ENCODE measurements around the gene POM121C.
"Not testable (repeated sequence)": the region's sequence is repeated elsewhere in the genome, so short reads cannot be mapped to it uniquely, and the experiment has no call there.

The POM121C gene

GRCh38 chr7:75485979-75486643, at the start of gene POM121C:
POM121C (minus strand) TSS chr7:75486299; CDS start chr7:75441496, 44,803 bp downstream.
- DNase-seq, result peak; percentile 95

- no peak for DNase-seq
These were observed 48.7 kb upstream of the POM121C start for GRCh38 chr7:75534727-75535307.

GRCh38 chr7:75533926-75534325, 47.8 kb upstream of the POM121C start:
- no peak for DNase-seq

GRCh38 chr7:75532639-75533038, 46.5 kb upstream of the POM121C start:
- DNase-seq, result no peak

GRCh38 chr7:75531359-75531821, 45.3 kb upstream of the POM121C start:
- no peak for DNase-seq

- DNase-seq, result peak; percentile 31
These were observed 41.2 kb upstream of the POM121C start for GRCh38 chr7:75527224-75527722.

- not testable (repeated sequence) for DNase-seq
These were observed 35.6 kb upstream of the POM121C start for GRCh38 chr7:75521727-75522126.

GRCh38 chr7:75518842-75519241, 32.7 kb upstream of the POM121C start:
- not testable (repeated sequence) for DNase-seq

GRCh38 chr7:75509033-75509432, 22.9 kb upstream of the POM121C start:
- DNase-seq, result not testable (repeated sequence)

- not testable (repeated sequence) for DNase-seq
These were observed 5.9 kb upstream of the POM121C start, which contains the start of gene SPDYE5 for GRCh38 chr7:75492020-75492419. SPDYE5 (plus strand) TSS chr7:75492320; CDS start chr7:75494048, 1,728 bp downstream.

- DNase-seq, result peak; percentile 23
These were observed 632 bp downstream of the POM121C start for GRCh38 chr7:75485355-75485978.

- DNase-seq, result not testable (repeated sequence)
These were observed 5.8 kb downstream of the POM121C start for GRCh38 chr7:75480313-75480712.

GRCh38 chr7:75477457-75477856, 8.6 kb downstream of the POM121C start:
- DNase-seq, result not testable (repeated sequence)

- DNase-seq, result not testable (repeated sequence)
These were observed 15.9 kb downstream of the POM121C start for GRCh38 chr7:75470166-75470565.

GRCh38 chr7:75460541-75460940, 25.6 kb downstream of the POM121C start:
- not testable (repeated sequence) for DNase-seq

GRCh38 chr7:75458034-75458433, 28.1 kb downstream of the POM121C start:
- DNase-seq, result not testable (repeated sequence)

- not testable (repeated sequence) for DNase-seq
These were observed 29.7 kb downstream of the POM121C start for GRCh38 chr7:75456403-75456802.

GRCh38 chr7:75452494-75452955, 33.6 kb downstream of the POM121C start:
- not testable (repeated sequence) for DNase-seq

GRCh38 chr7:75449946-75450345, 36.2 kb downstream of the POM121C start:
- DNase-seq, result not testable (repeated sequence)

GRCh38 chr7:75442465-75443111, 43.5 kb downstream of the POM121C start:
- DNase-seq, result peak; percentile 63

- DNase-seq, result not testable (repeated sequence)
These were observed 44.0 kb downstream of the POM121C start for GRCh38 chr7:75442101-75442464.

GRCh38 chr7:75439000-75439399, 47.1 kb downstream of the POM121C start:
- not testable (repeated sequence) for DNase-seq

GRCh38 chr7:75423481-75423880, 62.6 kb downstream of the POM121C start:
- not testable (repeated sequence) for DNase-seq

Data from eye (tissue), 1 donor.